Measurements from ENCODE around the gene SLC51A. TPM values are rescaled to one million over a fixed set of nuclear protein-coding genes. Genes with fewer than 3 reads are reported as not detected.
A peak's percentile ranks its signal among the peaks of the same experiment; 100 is the strongest.

Gene SLC51A
- total and polyA plus RNA-seq, 2 of the 13 experiments (the other 11 are each of a cell fraction or from before 2014, with no cell fraction given) = 4.3 to 48.8 TPM

DNA sequence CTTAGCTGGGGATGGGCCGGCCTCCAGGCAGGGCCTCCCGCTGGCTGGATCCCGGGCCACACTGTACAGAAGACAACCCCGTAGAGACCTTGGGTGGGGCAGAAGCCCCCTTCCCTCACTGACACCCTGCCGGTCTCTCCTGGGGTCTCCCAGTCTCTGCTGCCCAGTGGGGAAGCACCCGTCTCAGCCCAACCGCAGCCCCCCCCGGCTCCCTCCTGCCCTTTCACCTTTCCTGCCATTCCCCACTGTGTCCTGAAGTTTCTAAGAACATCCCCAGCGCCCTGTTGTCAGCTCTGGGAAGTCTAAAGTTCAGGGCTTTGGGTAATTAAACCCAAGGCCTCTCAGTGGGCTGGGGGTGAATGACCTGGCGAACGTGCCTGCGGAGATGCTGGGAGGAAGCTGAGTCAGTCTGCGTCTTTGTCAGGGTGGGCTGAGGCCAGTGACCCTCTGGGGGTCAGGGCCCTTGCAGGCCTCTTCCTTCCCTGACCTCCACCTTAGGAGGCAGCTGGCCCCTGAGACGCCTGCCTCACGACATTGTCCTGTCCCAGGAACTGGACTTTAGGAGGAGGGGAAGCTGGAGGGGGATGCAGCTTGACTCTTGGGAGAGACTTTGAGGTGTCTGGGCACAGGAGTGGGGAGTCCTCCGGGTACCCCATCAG is 1.4 kb upstream of the SLC51A start (continued):
- peak; percentile 92 for TF ChIP-seq ZNF614 (CRISPR knock-in tag; IDR thresholded peaks at IDR 0.05; ENCODE audit: borderline replicate concordance)
- no peak for TF ChIP-seq SRSF4 (IDR thresholded peaks at IDR 0.05; ENCODE audit: low read depth, low read length, poor library complexity, severe bottlenecking)
- 0 out of 2 replicates have a peak, but pooled peaks have one; percentile 30 for TF ChIP-seq ZNF331 (CRISPR knock-in tag; IDR thresholded peaks at IDR 0.05)
- peak; percentile 71; the same call in 1 of the 2 replicates for TF ChIP-seq POGZ (CRISPR knock-in tag; IDR thresholded peaks at IDR 0.05)
- TF ChIP-seq, protein P1, sequence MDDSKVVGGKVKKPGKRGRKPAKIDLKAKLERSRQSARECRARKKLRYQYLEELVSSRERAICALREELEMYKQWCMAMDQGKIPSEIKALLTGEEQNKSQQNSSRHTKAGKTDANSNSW (CRISPR knock-in tag; IDR thresholded peaks at IDR 0.05; ENCODE audit: borderline replicate concordance) = peak; percentile 35; the same call in 1 of the 2 replicates
- TF ChIP-seq NFIC (IDR thresholded peaks at IDR 0.05; ENCODE audit: low read length) = peak; percentile 61; the same call in 1 of the 2 replicates
- peak; percentile 35; the same call in 1 of the 2 replicates for TF ChIP-seq ZNF317 (CRISPR knock-in tag; IDR thresholded peaks at IDR 0.05)
- no peak for TF ChIP-seq ZFP1 (CRISPR knock-in tag; IDR thresholded peaks at IDR 0.05)
- TF ChIP-seq MBNL3 (CRISPR knock-in tag; conservative IDR thresholded peaks at IDR 0.05) = no peak
- 0 out of 2 replicates have a peak, but pooled peaks have one; percentile 29 for TF ChIP-seq ZNF143 (CRISPR knock-in tag; IDR thresholded peaks at IDR 0.05)
- TF ChIP-seq ZNF644 (CRISPR knock-in tag; IDR thresholded peaks at IDR 0.05; ENCODE audit: low read depth) = 0 out of 2 replicates have a peak, but pooled peaks have one; percentile 28
- TF ChIP-seq SOX5 (CRISPR knock-in tag; IDR thresholded peaks at IDR 0.05; ENCODE audit: borderline replicate concordance) = peak; percentile 90
- TF ChIP-seq SAP130 (CRISPR knock-in tag; IDR thresholded peaks at IDR 0.05; ENCODE audit: low read depth) = peak; percentile 84
- no peak for TF ChIP-seq HDAC6 (IDR thresholded peaks at IDR 0.05; ENCODE audit: low read depth, low read length)
- no peak for TF ChIP-seq TAF15 (IDR thresholded peaks at IDR 0.05; ENCODE audit: low read depth, low read length, poor library complexity, severe bottlenecking)
- TF ChIP-seq ZFX (CRISPR knock-in tag; IDR thresholded peaks at IDR 0.05; ENCODE audit: low read depth) = peak; percentile 78
- peak; percentile 71; the same call in 1 of the 2 replicates for TF ChIP-seq NFKB2 (CRISPR knock-in tag; IDR thresholded peaks at IDR 0.05; ENCODE audit: borderline replicate concordance)
- 0 out of 2 replicates have a peak, but pooled peaks have one; percentile 35 for TF ChIP-seq AHR (CRISPR knock-in tag; IDR thresholded peaks at IDR 0.05)
- TF ChIP-seq KLF11 (CRISPR knock-in tag; IDR thresholded peaks at IDR 0.05) = no peak
- TF ChIP-seq GABPB1 (CRISPR knock-in tag; IDR thresholded peaks at IDR 0.05) = peak; percentile 68
- TF ChIP-seq ZNF101 (CRISPR knock-in tag; IDR thresholded peaks at IDR 0.05; ENCODE audit: borderline replicate concordance, low read depth) = no peak
- no peak for TF ChIP-seq ZBTB2 (CRISPR knock-in tag; IDR thresholded peaks at IDR 0.05; ENCODE audit: low read depth)
- no peak for TF ChIP-seq ZNF30 (CRISPR knock-in tag; IDR thresholded peaks at IDR 0.05)
- peak; percentile 37 for TF ChIP-seq ZFY (CRISPR knock-in tag; IDR thresholded peaks at IDR 0.05)
- TF ChIP-seq ZFP37 (CRISPR knock-in tag; IDR thresholded peaks at IDR 0.05; ENCODE audit: borderline replicate concordance) = peak; percentile 59; the same call in 1 of the 2 replicates
- peak; percentile 94 for TF ChIP-seq ESRRA (CRISPR knock-in tag; IDR thresholded peaks at IDR 0.05; ENCODE audit: low read depth)
- peak; percentile 69; the same call in 1 of the 2 replicates for TF ChIP-seq TFAP4 (IDR thresholded peaks at IDR 0.05; ENCODE audit: borderline replicate concordance, low read depth)
- TF ChIP-seq EP300 (IDR thresholded peaks at IDR 0.05; ENCODE audit: low read depth in 2 of 2, low read length in 2 of 2) = peak; percentile 62 to 89; a peak in 2 of 4 replicates
- peak; percentile 89 for TF ChIP-seq EP300 (CRISPR knock-in tag; IDR thresholded peaks at IDR 0.05; ENCODE audit: borderline replicate concordance)
- peak; percentile 80 for TF ChIP-seq CREM (IDR thresholded peaks at IDR 0.05)
- TF ChIP-seq CREM (CRISPR knock-in tag; IDR thresholded peaks at IDR 0.05) = no peak
